ENCODE results near the gene ADGRF5.

DNA sequence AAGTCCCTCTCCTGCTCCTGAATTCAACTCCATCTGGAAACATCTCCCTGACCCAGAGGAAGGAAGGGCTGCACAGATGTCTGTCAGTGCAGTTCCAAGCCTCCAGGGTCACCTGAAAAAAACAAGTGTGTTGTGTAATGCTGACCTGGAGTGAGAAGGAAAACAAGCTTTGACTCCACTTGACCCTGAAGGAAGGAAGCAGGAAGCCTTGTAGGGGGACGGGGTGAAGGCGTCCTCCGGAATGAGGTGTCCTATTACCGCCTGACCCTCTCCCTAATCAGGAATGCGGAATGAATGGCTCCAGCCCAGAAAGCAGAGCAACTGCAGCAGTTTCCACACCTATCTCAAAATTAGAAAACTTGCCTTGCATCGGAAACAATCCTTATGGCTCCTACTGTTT, 13.9 kb upstream of the ADGRF5 start:
- TF ChIP-seq, protein P1, sequence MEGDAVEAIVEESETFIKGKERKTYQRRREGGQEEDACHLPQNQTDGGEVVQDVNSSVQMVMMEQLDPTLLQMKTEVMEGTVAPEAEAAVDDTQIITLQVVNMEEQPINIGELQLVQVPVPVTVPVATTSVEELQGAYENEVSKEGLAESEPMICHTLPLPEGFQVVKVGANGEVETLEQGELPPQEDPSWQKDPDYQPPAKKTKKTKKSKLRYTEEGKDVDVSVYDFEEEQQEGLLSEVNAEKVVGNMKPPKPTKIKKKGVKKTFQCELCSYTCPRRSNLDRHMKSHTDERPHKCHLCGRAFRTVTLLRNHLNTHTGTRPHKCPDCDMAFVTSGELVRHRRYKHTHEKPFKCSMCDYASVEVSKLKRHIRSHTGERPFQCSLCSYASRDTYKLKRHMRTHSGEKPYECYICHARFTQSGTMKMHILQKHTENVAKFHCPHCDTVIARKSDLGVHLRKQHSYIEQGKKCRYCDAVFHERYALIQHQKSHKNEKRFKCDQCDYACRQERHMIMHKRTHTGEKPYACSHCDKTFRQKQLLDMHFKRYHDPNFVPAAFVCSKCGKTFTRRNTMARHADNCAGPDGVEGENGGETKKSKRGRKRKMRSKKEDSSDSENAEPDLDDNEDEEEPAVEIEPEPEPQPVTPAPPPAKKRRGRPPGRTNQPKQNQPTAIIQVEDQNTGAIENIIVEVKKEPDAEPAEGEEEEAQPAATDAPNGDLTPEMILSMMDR (IDR thresholded peaks at IDR 0.05): no peak
- TF ChIP-seq POLR2A (IDR thresholded peaks at IDR 0.05): no peak

Measured in testis (tissue), 2 donors.